Limb (tissue), 2 donors: ENCODE measurements around the gene XPO4.
A peak's percentile ranks its signal among the peaks of the same experiment; 100 is the strongest.

Source experiments
- DNase-seq, 2 donors: peaks; one replicate each; pipeline ENCODE4 v3.0.0-alpha.2; 2016; ENCODE audit errors: extremely low spot score in 2 of 2

XPO4 gene

DNA sequence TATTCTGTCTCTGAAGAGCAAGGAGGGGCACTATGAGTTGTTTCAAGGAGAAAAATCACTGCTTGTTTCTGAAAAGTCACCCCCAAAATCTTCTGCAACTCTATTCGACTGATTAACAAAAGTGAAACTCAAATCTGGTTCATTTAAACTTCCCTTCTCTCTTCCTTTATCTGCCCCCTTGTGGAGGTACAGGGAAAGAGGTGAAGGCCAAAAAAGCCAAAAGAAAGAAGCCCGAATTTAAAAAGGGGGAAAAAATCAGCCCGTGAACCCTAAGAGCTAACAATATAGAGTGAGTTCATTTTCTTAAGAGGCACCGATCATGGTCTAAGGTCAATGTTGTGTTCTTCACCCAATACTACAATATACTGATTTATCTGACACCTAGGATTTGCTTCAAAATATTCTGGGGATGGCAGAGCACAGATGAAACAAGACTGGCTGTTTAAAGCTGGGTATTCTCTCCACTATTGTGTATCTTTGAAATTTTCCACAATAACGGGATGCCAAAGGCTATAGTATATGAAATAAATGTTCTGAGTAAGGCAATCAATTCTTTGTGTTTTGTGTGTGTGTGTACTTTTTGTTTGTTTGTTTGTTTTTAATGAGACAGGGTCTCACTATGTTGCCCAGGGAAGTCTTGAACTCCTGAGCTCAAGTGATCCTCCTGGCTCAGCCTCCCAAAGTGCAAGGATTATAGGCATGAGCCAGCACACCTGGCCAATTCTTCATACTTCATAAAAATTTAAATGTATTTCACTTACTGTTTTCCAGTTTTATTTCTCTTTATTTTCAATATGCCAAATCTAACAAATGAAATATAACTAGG is 73.8 kb downstream of the XPO4 start:
- DNase-seq, result peak in 1 of 2 donors; percentile 62

GRCh38 chr13:20826843-20827560 is 75.5 kb downstream of the XPO4 start:
- DNase-seq, result no peak

GRCh38 chr13:20826301-20826700 is 76.2 kb downstream of the XPO4 start:
- no peak for DNase-seq

- peak in 1 of 2 donors; percentile 65 for DNase-seq
Observed at GRCh38 chr13:20825477-20825875, 77.1 kb downstream of the XPO4 start.

DNA sequence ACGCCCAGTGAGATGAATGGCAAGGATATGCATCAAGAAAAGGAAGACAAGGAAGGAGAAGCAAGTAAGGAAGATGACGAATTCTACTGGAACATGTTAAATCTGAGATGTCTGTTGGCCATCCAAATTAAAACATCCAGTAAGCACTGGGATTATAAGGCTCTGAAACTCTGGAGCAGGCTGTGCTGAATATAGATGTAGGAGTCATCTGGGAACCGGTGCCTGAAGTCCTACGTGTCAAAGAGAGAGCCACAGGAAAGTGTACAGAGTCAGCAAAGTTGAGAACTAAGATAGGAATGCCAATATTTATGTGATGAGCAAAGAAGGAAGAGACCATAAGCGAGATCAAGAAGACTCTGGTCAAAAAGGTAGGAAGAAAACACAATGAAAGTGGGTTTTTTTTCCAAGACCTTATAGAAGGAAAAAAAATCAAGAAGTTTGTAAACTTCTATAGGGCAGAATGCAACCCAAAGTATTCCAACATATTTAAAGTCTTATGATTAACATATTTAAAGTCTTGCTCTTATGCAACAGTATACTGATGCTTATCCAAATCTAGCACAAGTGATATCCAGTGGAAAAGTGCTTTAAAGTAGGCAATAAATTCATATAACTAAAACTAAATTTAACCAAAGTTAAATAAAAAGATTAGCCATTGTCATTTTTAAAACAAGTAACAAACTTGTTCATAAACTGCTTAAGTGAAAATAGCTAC is 77.6 kb downstream of the XPO4 start:
- no peak for DNase-seq

DNA sequence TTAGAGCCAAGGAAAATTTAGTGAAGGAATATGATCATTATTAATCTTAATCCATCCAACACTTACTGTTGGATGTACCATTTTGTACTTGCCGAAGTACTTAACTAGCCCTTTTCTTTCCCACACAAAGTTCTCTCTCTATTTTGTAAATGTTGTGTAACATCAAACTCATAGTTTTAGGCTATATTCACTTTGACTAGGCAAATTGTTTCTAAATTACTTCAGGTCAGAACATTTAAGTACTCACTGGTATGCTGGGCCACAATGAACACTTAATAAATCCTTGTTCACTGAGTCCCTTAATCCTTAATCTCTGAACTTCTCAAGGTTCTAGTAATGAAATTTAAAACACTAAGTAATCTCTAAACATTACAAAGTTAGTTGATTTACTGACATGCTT is 79.5 kb downstream of the XPO4 start:
- no peak for DNase-seq

DNA sequence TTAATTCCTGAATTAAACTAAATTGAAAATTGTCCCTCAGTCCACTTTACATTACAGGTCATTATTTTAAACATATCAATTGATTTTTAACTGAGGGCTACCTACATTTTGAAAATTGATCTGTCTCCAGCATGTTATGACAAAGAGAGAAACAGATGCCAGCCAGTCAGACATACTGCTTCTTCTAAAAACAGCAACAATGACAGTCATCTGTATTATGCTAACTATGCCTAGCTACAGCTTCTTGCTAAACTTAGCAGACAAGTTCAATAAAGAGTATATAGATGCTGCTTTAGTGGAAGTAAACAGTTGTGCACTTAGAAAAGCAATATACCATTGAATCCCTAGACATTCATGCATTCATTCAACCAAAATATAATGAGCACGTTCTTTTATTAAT is 80.1 kb downstream of the XPO4 start:
- DNase-seq, result no peak

- DNase-seq, result no peak
Observed at GRCh38 chr13:20819715-20820114, 82.8 kb downstream of the XPO4 start.

DNA sequence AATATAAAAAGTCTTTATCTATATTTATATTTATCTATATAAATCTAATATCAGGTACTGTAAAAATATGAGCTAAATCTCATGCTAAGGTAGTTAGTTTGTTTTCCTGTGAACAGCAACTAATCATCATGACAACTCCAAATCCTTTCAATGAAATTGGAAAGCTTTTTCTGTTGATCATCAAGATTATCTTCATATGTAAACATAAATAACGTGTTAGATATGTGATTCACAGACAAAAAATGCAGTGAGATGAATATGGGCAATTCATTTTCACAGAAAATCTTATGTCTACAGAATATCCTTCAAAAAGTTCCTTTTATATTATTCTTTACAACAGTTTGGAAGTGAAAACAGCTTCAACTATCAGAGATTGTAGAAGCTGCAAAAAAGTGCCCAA is 87.1 kb downstream of the XPO4 start:
- no peak for DNase-seq

DNA sequence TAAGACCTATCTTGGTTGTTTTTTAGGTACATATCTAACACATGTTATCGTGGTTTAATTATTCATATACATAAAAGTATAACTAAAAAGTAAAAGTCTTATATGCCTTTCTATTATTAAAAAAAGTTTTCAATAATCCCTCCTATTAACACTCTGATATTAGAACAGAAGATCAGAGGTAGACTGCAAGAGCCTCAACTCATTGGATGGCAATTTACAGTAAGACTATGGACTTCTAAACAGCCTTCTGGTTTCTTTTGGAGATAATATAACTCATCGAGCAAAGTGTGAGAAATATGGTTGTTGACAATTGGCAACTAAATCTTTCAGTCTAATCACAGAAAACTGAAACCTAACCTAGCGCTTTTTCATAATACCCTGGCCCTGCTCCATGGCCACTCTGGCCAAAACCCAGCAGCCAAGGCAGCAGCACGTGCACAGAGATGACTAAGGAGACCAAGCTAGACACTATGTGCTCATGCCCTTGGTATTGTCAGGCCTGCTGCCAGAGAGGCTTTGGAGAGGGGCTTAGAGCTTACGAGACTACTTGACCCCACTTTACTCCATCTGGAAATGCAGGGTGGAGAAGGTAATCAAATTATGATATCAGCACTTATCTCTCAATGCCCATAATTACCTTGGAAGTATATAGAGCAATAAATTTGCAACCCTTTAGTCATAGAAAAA is 88.2 kb downstream of the XPO4 start:
- peak; percentile 51 to 62 for DNase-seq

DNA sequence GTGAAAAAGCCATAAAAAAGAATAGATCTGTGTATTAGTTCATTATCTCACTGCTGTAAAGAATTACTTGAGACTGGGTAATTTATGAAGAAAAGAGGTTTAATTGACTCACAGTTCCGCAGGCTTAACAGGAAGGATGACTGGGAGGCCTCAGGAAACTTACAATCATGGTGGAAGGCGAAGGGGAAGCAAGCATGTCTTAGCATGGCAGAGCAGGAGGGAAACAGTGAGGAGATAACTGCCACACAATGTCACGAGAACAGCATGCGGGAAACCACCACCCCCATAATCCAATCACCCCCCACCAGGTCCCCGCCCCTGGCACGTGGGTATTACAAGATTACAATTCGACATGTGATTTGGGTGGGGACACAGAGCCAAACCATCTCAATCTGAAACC is 89.7 kb downstream of the XPO4 start:
- DNase-seq, result no peak

DNA sequence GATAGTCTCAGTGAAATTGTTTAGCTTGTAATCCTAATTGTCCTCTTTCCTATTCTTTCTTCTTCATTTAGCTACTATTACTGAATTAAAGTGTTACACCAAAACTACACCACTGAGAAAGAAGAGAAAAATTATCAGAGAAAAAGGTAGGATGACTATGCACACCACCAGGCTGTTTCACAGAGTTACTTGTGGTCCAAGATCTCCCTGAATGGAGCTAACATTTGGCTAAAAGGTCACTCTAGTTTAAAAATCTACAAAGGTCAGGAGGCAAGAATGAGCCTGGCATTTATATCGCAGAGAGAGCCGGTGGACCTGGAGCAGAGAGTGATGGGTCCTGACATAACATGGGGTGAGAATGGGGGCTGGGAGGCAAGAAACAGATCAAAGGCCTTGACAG is 91.7 kb downstream of the XPO4 start:
- no peak for DNase-seq

GRCh38 chr13:20808874-20809273 is 93.7 kb downstream of the XPO4 start:
- no peak for DNase-seq

DNA sequence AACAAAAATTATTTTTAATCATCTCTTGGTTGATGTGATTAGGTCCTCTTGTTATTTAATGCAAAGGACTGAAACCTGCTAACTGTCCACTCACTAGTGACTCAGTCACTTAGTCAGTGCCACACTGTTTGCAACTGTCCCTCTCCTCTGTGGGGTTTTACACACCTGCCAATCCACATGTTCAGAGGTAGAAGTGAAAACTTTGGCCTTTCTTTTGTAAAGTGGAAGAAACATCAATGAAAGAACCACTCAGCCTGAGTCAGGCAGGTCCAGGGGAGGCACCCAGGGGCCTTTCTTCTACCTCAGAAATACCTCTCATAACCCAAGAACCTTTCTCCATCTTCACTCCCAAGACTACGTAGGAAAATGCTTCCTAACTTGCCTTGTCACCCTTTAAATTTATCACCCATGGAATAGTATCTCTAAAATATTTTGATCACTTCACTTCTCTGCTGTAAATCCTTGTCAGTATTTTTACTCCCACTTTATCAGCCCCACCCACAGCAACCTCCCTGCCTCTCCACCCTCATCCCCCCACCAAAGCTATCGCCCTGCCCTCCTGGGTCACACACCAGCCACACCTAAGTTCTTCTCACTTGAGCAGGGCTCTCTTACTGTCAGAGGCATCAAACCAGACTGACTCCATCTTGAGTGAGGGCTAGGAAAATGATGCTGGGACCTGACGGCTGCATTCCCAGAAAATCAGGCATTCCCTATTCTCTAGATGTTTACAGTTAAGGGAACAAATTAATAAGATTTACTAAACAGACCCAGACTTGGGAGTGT is 99.2 kb downstream of the XPO4 start:
- no peak for DNase-seq

GRCh38 chr13:20801707-20802106 is 100.8 kb downstream of the XPO4 start:
- DNase-seq, result no peak

- DNase-seq, result no peak
Observed at GRCh38 chr13:20799726-20800416, 102.7 kb downstream of the XPO4 start.

DNA sequence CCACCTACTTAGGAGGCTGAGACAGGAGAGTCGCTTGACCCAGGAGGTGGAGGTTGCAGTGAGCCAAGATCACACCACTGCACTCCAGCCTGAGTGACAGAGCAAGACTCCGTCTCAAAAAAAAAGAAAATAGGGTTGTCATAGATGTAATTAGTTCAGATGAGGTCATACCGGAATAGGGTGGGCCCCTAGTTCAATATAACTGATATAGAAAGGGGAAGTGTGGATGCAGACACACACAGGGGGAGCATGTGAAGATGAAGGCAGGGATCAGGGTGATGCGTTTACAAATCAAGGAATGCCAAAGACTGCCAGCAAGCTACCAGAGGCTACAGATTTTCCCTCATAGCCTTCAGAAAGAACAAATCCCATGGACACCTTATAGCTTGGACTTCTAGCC is 104.5 kb downstream of the XPO4 start:
- no peak for DNase-seq

DNA sequence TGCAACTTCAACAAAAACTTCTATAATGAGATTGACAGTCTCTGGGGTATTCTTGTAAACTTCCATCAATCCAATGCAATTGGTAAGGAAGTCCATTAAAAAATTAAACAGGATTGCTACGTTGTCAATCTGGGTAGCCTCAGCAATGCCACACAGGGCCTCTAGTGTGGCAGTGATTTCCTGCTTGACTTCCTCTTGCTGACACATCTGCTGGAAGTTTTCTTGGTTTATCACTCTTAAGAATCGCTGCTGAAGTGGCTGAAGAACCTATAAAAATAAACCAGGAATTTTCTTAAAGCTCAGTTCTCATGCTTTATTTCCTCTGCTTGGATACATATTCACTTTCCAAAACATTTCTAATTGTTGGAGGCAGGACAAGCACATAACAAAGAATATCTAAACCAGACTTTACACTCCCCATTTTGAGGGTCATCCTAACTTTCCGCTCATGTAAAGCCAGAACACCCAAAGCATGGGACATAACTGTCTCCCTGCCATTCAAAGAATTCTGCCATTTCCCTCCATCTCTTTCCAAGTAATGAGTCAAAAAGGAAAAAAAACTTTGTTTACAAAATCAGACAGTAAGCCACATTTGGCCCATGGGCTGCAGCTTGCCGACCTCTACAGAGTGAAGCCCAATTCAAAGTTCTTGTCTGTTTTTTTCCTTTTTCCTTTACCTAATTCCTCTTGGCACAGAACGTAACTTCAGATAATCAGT is 105.6 kb downstream of the XPO4 start:
- no peak for DNase-seq

DNA sequence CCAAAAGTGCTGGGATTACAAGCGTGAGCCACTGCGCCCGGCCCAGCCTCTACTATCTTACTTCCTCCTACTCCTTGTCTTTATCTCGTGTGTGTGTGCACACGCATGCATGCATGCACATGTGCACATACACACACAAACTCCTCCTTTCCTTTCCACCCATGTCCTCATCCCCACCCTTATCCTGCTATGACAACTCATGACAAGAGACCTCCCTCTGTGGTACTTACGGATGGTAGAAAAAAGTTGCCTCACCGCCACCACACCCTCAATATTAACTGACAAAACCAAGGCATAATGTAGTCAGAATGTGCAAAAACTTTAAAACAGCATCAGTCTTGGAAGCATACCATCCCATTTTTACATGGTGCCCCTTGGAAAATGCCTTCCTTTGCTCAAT is 112.9 kb downstream of the XPO4 start:
- DNase-seq, result no peak

- DNase-seq, result no peak
Observed at GRCh38 chr13:20788312-20788711, 114.2 kb downstream of the XPO4 start.
